ENCODE results near the gene PARP15.
"Not testable (repeated sequence)": the region's sequence is repeated elsewhere in the genome, so short reads cannot be mapped to it uniquely, and the experiment has no call there.

Gene PARP15

DNA sequence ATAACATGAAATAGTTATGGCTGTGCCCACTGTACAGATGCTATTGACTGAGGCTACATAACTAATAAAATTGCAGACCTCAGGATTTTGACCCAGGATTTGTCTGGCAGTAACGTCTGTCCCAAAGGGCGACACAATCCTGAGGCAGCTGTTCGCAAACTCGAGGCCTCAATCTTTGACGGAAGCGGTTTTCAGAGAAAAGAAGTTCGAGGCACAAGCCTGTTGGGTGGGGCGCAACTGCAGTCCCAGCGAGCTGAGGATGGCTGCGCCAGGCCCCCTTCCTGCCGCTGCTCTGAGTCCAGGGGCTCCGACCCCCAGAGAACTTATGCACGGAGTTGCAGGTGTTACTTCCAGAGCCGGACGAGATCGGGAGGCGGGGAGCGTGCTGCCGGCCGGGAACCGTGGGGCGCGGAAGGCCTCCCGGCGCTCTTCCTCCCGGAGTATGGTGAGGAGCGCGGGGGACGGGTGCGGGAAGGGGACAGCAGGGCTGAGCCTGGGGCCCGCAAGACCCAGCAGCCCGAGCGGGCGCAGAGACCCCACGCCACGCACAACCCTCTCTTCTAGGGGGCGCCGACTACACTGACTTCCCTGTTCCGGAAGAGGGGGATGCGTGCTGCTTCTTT is at the start of gene PARP15:
PARP15 (plus strand) TSS at position 242 of the 623 bp plus-strand sequence; CDS start at position 260, 18 bp downstream.
- DNase-seq (ENCODE audit: low read depth) = peak; percentile 14

DNA sequence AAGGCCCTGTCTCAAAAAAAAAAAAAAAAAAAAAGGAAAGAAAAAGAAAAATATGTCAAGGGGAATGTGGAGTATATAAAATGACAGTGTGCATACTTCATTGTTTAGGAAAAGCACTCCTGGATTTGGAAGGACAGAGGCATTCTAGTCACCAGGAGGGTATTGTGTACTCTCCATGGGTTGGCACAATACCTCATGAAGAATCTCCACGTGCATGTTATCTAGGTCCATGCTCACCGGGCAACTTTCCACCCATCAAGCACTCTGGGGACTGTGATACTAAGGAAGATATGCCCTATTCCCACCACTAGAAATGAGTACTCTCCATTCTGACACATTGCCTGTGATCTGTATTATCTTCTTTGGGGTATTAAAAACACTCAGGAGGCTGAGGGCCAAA is 47.3 kb upstream of the PARP15 start:
- no peak for DNase-seq (ENCODE audit: low read depth)

DNA sequence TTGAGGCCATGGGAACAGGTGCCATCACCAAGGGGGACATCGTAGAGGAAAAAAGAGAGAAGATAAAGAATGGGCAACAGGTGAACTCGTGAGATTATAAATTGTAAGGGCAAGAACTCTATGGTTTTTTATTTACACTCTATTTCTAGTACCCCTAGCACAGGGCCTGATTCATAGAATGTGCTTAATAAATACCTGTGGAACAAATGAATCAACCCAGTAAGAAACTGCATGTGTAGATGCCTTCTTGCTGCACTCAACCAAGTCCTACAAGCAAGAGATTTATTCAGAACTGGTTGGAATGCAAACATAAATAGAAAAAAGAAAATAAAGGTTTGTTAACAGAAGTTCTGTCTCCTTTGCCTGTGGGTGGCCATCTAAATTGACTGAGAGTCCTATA is 44.0 kb upstream of the PARP15 start:
- DNase-seq (ENCODE audit: low read depth) = no peak

DNA sequence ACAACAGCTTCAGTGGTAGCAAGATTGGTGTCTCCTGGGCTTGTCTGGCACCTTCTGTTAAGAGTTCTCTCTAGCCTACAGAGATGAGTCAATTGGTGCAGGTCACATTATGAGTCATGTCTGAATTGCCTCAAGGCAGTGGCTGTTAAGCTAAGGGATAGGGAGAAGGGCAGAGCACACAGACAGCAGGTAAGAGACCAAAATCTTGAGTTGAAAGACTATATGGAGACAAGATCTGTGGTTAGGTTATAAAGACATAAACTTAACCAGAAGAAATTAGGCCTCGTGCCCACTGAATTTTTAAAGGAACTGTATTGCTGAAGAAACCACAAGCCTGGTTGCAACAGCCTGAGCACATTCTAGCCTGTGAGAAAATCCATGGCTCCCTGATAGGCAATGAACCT is 43.5 kb upstream of the PARP15 start:
- DNase-seq (ENCODE audit: low read depth) = no peak

DNA sequence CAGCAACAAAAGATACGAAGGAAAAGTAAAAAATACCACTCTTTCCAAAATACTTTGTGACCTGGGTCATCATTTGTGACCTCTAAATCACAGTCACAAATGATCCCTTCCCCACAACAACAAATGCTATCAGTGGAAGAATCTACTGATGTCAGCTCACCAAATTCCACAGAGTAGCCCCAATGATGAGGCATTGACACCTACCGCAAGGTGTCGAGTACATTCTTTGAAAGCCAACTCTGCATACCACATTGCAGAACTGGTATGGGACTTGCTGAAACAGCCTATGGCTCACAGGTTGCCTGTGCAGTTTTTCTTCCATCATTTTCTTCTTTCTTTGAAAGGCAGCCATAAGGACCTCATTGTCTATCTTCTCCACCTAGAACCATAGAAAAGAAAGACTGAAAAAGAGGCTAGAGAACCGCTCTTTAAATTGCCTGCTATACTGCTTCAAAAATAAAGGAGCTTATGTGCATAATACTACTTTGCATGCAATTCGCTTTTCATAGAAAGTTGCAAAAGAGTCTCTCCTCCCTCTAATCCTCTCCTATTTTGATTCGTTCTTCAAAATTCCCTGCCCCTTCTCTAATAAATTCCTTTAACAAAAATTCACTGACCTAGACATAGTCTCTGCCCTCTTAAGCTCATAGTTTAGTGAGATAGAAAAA is 41.4 kb upstream of the PARP15 start:
- no peak for DNase-seq (ENCODE audit: low read depth)

DNA sequence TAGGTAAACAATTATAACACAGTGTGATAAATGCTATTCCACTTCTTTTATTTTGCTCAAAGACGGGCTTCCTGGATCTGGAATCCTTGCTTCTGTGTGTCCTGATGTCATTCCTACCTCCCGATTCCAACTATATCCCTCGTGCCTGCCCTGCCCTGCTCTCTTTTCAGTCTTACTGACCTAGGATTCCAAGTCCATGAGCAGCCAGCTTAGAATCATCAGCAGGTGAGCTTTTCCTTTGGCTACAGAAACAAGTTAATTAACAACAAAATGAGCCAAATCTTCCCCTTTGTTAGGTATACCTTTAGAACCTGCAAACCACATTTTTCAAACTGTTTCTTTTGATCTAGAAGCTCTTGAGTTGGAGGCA is 40.8 kb upstream of the PARP15 start:
- no peak for DNase-seq (ENCODE audit: low read depth)

DNA sequence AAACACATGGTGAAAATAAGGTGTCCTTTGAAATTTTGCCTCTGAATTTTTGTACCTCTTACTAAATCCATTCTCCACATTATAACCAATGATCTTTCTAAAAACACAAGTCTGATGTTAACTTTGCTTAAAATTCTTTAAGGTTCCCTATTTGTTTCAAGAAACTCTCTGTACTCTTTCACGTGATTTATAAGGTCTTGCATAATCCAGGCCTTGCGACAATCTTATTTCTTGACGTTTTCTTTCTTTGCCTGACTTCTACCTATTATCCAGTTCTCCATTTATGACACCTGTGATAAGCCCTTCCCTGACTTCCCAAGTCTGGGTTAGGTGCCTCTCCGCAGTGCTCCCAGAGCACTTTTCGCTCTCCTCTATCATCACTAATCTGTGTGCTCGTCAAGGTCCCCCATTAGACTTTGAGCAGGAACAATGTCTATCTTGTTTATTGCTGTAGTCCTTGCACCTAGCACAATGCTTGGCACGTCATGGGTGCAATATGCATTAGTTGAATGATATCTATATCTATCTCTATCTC is 38.4 kb upstream of the PARP15 start:
- DNase-seq (ENCODE audit: low read depth) = no peak

DNA sequence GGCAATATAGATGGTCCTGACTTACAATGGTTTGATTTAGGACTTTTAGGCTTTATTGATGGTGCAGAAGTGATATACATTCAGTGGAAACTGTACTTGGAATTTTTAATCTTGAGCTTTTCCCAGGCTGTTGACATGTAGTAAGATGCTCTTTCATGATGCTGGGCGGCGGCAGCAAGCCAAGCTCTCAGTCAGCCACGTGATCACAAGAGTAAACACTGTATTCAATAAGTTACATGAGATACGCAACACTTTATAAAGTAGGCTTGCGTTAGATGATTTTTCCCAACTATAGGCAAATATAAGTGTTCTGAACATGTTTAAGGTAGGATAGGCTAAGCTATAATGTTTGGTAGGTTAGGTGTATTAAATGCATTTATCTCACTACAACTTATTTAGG is 31.3 kb upstream of the PARP15 start:
- DNase-seq (ENCODE audit: low read depth) = no peak

DNA sequence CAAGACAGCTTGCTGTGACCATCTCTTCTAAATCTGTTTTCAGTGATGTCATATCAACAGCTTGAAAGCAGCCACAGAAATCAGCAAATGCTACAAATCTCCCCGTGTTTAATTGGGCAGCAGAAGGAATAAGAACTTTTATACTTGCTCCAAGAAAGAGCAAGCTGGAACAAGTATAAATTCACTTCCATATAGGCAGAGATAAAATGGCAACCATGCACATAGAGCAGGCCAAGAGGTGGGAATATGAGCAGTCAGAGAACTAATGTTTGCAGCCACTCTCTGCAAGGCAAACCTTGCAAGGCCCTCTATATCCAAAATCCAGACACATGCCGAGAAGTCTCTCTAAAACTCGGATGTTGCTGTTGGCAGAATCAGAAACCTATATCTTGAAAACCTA is 29.4 kb upstream of the PARP15 start:
- no peak for DNase-seq (ENCODE audit: low read depth)

DNA sequence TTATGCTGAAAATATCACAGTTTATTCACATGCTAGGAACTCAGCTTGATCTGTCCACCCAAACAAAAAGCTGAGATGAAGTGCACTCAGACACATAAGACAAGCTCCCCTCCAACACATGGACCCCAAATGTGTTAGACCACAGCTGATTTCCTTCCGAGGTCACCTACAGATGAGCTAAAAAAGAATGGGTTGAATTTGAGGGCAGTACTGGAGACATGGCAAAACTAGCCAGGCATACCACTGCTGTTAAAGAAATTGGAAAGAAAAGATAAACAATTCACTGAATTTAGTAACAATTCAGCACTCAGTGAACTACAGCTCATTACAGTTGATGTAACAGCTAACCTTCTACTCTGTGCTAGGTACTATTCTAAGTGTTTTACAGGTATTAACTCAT is 28.8 kb upstream of the PARP15 start:
- no peak for DNase-seq (ENCODE audit: low read depth)

DNA sequence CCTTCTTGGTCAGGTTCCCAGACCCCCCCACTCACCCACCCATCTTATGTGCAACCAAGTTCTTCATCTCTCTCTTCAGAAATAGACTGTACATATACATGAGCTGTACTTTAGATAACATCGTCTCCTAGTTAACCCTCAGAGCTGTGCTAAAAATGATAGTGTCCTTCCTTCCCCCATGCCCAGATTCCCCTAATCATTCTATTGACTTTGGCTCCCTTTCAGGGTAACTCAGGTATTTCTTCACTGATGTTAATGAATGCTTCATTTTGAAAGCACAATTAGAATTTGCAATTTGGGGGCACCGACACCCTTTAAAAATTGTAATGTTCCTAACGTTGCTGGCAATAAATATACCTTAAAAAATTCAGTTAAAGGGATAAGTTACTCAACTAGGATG is 24.3 kb upstream of the PARP15 start:
- no peak for DNase-seq (ENCODE audit: low read depth)

DNA sequence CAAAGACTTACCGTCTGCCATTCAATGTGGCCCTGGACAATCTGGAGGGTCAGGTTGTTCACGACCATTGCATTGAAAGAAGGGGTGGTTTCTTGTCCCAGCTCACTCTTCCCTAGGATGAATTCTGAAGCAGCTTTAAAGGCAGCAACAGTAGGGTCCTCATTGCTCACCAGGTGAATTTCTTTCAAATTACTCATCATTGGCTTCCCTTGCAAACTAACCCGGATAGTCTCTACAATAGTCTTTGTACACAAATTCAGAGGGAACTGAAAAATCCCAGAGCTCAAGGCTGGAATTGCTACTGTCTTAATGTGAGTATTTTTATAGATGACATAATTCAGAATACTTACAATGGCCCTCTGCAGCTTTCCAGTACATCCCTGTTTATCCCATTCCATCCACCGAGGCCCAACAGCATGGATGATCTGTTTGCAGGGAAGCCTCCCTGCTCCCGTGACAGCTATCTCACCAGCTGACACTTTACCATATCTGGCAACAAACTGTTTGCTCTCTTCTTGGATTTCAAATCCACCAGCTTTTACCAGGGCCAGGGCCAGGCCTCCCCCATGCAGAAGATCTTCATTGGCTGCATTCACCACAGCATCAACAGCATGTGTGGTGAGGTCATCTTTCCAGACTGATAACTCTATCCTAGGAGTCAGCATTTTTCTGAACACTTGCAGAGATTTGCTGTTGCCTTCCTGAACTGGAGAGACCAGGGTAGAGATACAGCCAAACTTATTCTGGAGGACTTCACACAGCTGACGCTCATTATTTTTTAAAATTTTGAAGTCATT is 22.0 kb upstream of the PARP15 start:
- no peak for DNase-seq (ENCODE audit: low read depth)

DNA sequence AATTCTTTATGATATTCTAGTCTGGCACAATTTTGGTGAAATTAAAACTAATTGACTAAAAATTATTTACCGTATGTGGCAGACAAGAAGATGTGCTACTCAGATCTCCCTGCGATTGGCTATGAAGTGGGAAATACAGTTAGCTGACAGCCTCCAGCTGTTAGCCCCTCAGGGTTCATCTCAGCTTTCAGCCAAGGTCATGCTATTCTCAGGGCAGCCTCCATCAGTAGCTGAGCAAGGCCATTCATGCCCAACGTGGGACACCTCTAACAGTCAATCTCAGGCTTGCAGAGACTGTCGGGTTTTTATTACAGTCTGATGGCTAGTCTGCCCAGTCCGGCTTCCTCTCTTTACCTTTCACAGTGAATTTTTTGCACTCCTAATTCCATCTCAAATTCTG is 20.1 kb upstream of the PARP15 start:
- no peak for DNase-seq (ENCODE audit: low read depth)

DNA sequence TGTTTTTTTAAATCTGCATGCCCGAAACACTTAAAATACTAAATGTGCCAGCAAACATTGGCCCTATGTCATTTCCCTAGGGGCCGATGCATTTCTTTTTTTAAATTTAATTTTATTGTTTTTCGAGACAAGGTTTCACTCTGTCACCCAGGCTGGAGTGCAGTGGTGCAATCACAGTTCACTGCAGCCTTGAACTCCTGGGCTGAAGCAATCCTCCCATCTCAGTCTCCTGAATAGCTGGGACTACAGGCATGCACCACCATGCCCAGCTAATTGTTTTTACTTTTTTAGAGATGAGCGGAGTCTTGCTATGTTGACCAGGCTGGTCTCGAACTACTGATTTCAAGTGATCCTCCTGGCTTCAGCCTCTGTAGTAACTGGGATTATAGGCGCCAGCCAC is 18.8 kb upstream of the PARP15 start:
- no peak for DNase-seq (ENCODE audit: low read depth)

DNA sequence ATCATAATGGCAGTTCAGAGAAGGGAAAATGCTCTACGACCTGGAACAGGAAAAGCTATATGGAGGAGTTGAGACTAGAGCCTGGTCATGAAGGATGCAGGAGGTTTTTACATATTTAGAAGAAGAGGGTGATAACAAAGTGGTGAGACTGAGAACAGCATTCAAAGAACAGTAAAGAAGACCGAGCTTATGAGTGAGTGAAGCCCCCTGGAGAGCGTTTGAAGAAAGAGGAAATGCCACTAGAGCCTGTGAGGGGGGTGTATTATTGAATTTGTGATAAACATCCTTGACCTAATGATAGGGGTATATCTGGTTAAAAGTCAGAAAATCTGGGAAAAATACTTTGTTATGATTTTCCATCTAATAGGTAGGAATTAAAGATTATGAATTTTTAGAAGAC is 17.5 kb upstream of the PARP15 start:
- no peak for DNase-seq (ENCODE audit: low read depth)

DNA sequence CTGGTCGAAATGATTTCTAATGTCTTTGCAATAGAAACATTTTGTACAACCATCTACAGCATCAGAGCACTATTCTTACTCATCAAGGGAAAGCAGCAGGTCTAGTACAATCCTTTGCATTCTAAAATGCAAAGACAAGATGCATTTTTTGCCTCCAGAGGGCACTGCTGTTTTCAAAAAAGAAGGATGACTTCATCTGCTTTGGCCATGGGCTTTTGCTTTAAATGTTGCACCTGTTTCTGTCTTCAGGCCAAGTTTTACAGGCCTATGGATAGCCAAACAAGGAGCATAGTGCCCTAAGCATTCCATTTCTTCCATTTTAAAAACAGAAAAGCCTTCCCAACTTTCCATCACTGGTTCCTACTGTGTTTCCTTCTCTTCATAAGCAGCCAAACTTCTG is 16.8 kb upstream of the PARP15 start:
- peak; percentile 48 for DNase-seq (ENCODE audit: low read depth)

DNA sequence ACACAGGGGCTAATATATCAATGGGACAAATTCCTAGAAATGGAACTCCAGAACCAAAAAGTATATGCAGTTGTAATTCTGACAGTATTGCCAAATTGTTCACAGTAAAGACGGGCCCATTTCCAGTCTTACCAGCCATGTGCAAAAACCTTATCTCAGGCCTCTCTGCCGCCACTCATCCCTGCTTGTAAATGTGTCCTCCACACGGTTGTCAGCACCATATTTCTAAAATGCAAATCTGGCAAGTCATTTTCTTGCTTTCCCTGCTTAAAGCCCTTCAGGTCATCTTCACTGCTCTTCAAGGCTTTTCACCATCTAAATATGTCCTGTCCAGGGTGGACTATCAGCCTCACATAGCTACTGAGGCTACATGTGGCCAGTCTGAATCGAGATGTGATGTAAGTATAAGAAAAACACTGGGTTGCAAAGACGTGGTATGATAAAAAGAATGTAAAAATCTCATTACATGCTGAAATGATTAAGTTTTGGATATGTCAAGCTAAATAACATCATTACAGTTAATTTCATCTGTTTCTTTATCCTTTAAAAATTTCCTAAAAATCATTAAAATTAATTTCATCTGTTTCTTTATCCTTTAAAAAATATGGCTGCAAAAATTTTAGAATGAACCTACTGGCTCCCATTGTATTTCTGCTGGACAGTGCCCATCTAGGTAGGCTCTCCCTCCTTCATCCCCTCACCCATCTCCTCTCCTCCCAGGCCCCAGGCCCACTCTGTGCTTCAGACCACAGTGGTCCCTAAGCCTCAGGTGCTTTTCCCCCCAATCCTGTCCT is 14.3 kb upstream of the PARP15 start:
- no peak for DNase-seq (ENCODE audit: low read depth)

DNA sequence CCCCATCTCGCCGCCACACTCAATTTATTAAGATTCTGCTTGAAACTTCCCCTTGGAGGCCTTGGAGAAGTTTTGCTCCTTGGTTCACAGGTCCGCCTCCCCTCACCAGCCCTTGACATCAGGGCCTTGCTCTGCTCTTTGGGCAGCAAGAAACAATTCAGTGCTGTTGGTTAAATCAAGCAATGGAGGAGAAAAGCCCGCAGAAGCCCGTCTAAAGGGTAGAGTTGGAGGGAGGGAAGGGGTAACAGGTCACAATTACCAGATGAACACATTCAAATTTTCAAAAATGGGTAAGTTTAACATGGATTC is 13.8 kb upstream of the PARP15 start:
- DNase-seq (ENCODE audit: low read depth) = no peak

DNA sequence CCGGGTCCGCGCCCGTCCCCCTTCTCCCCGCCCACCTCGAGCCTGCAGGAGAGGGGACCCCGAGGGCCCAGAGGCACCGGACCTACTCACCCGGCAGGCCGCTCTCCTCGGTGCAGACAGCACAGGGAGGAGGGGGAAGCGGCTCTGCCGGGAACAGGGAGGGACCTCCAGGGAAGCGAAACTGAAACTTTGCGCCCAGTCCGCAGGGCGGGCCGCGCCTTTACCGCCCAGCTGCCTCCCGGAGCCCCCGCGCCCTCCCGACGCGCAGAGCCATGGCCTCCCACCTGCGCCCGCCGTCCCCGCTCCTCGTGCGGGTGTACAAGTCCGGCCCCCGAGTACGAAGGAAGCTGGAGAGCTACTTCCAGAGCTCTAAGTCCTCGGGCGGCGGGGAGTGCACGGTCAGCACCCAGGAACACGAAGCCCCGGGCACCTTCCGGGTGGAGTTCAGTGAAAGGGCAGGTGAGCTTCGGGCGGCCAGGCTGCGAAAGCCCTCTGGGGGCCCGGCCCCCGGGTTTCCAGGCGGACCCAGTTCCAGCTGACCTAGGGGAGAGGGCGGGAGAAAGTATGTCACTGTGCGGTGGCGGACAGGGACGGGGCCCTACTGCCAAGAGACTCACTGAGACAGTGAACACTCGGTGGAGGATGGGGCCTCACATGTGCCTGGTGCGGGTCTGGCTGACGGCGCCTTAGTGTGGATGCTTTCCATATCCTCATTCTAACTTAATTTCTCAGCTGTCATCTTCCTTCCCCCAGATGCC is 13.1 kb upstream of the PARP15 start, which contains the start of the genes DTX3L and PARP9:
DTX3L (plus strand) TSS at position 184 of the 758 bp plus-strand sequence; CDS start at position 273, 89 bp downstream.
PARP9 (minus strand) TSS at position 146 of the 758 bp plus-strand sequence. CDS start 4,680 bp downstream, outside the sequence.
- peak; percentile 60 for DNase-seq (ENCODE audit: low read depth)

DNA sequence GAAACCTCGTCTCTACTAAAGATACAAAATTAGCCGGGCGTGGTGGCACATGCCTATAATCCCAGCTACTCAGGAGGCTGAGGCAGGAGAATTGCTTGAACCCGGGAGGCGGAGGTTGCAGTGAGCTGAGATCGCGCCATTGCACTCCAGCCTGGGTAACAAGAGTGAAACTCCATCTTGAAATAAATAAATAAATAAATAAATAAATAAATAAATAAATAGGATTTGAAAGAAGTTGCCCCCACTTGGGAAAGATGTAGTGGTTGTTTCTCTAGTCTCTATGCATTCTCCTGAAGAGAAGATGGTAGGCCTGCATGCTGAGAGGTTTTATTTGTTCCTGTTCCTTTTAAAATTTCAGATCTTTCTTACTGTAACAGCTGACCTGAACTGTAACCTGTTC is 9.3 kb upstream of the PARP15 start:
- DNase-seq (ENCODE audit: low read depth) = not testable (repeated sequence)

DNA sequence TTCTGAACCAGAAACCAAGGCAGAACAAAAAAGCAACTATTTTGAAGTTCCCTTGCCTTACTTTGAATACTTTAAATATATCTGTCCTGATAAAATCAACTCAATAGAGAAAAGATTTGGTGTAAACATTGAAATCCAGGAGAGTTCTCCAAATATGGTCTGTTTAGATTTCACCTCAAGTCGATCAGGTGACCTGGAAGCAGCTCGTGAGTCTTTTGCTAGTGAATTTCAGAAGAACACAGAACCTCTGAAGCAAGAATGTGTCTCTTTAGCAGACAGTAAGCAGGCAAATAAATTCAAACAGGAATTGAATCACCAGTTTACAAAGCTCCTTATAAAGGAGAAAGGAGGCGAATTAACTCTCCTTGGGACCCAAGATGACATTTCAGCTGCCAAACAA is 8.7 kb upstream of the PARP15 start:
- no peak for DNase-seq (ENCODE audit: low read depth)
